Putamen (tissue), 1 donor: ENCODE measurements around the gene POLG.
"Not testable (repeated sequence)": the region's sequence is repeated elsewhere in the genome, so short reads cannot be mapped to it uniquely, and the experiment has no call there.

Experiments
- DNase-seq: peaks from one replicate; pipeline ENCODE4 v3.0.0-alpha.2; 2016; ENCODE audit warnings: low spot score

POLG gene

DNA sequence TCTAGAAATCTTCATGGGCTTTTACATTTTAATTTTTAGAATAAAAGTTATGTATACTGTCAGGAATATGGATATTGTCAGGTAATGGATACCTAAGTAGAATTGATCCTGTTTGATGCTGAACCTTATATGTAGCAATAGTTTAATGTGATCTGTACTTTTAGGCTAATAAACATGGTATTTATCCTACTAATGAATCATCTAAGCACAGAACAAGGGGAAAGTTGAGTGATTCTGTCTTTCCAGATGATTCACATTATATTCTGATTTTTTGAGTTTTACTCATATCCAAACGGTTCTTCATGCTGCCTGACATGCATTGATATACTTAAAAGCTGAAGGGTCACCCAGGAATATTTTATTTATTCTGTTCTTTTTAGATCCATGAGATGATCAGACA, 56.3 kb downstream of the POLG start:
- no peak for DNase-seq

DNA sequence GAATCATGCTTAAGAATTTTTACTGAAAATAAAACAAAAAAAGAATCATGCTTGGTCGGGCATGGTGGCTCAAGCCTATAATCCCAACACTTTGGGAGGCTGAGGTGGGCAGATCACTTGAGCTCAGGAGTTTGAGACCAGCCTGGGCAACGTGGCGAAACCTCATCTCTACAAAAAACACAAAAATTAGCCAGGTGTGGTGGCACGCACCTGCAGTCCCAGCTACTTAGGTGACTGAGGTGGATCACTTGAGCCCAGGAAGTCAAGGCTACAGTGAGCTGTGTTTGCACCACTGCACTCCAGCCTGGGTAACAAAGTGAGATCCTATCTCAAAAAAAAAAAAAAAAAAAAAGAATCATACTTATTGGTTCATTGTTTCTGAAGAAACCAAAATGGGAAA, 57.3 kb downstream of the POLG start:
- DNase-seq = not testable (repeated sequence)
